HG03575 (cell line): ENCODE results near the gene ARAP1.

Experiments
- ATAC-seq: cut with Tn5 transposase; IDR thresholded peaks from one replicate; pipeline ENCODE4 v1.9.1; 2021; ENCODE audit not compliant: unreplicated experiment, insufficient number of reproducible peaks, low FRiP score; ENCODE audit errors: extremely low read depth

Gene ARAP1

GRCh38 chr11:72746821-72747220 is 5.4 kb downstream of the ARAP1 start:
- ATAC-seq, result no peak

- ATAC-seq, result no peak
These were observed 6.2 kb downstream of the ARAP1 start for GRCh38 chr11:72745925-72746550.

GRCh38 chr11:72745511-72745910 is 6.7 kb downstream of the ARAP1 start:
- ATAC-seq, result no peak

GRCh38 chr11:72744474-72744873 is 7.7 kb downstream of the ARAP1 start:
- ATAC-seq, result no peak

GRCh38 chr11:72743321-72744221 is 8.6 kb downstream of the ARAP1 start:
- ATAC-seq, result no peak

GRCh38 chr11:72742513-72743320 is 9.5 kb downstream of the ARAP1 start:
- no peak for ATAC-seq

GRCh38 chr11:72741849-72742512 is 10.2 kb downstream of the ARAP1 start:
- no peak for ATAC-seq

GRCh38 chr11:72741429-72741833 is 10.8 kb downstream of the ARAP1 start:
- ATAC-seq, result no peak

GRCh38 chr11:72740562-72741428 is 11.4 kb downstream of the ARAP1 start:
- ATAC-seq, result no peak

- no peak for ATAC-seq
These were observed 12.2 kb downstream of the ARAP1 start for GRCh38 chr11:72740060-72740424.

GRCh38 chr11:72739240-72740059 is 12.8 kb downstream of the ARAP1 start:
- no peak for ATAC-seq

GRCh38 chr11:72738199-72739141 is 13.7 kb downstream of the ARAP1 start:
- no peak for ATAC-seq

GRCh38 chr11:72737336-72737735 is 14.9 kb downstream of the ARAP1 start:
- ATAC-seq, result no peak

GRCh38 chr11:72736452-72737069 is 15.6 kb downstream of the ARAP1 start:
- no peak for ATAC-seq

GRCh38 chr11:72735495-72736027 is 16.6 kb downstream of the ARAP1 start:
- no peak for ATAC-seq

- ATAC-seq, result no peak
These were observed 19.9 kb downstream of the ARAP1 start for GRCh38 chr11:72732329-72732728.
